ENCODE measurements around the gene SUPT6H. TPM values are rescaled to one million over a fixed set of nuclear protein-coding genes. Genes with fewer than 3 reads are reported as not detected.

Gene SUPT6H
- total and polyA plus RNA-seq, 9 of the 15 experiments (the other 6 are each of a cell fraction or from before 2014, with no cell fraction given) = 1.7 to 77.7 (median 49.2) TPM

DNA sequence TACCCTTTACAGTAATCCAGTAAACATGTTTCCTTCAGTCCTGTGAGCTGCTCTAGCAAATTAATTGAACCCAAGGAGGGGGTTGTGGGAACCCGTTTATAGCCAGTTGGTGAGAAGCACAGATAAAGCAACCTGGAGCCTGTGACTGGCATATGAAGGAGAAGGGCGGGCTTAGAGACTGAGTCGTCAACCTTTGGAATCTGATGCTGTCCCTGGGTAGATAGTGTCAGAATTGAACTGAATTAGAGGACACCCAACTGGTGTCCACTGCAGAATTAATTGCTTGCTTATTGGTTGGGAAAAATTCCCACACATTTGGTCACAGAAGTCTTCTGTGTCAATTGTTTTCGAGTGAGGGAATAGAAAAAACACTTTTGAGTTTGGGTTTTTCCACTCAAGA, 35.2 kb upstream of the SUPT6H start (continued):
- TF ChIP-seq, protein P1, sequence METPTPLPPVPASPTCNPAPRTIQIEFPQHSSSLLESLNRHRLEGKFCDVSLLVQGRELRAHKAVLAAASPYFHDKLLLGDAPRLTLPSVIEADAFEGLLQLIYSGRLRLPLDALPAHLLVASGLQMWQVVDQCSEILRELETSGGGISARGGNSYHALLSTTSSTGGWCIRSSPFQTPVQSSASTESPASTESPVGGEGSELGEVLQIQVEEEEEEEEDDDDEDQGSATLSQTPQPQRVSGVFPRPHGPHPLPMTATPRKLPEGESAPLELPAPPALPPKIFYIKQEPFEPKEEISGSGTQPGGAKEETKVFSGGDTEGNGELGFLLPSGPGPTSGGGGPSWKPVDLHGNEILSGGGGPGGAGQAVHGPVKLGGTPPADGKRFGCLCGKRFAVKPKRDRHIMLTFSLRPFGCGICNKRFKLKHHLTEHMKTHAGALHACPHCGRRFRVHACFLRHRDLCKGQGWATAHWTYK (CRISPR knock-in tag; IDR thresholded peaks at IDR 0.05) = no peak

DNA sequence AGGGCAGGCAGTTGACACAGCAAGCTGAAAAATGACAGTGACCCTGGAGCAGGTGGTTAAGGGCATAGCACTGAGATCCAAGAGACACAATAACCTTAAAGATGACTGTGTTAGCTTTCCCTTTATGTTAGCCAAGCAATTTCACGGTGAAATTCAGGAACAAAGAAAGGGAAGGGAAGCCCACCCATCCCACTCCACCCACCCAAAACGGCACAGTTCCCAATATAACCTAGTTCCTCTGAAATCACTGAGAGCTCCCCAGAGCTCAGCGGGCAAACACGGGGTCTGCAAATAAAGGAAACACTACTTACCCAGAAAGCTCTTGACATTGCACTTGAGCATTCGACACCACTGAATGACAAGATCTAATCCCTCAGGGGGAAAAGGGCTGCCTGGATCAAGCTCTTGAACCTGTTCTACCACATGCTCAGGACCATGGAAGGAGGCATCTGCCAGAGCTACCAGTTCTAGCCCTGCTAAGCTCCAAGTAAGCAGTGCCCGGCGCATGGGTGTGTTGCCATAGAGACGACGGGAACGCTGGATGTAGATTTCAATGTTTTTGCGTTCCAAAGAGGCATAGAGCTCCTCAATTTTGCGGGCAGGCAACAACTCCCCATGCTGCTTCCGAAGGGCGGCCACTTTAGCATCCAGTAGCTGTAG, 27.7 kb upstream of the SUPT6H start:
- Histone ChIP-seq H3K9me1 (ENCODE audit: control insufficient read depth, insufficient read depth, low read length) (no peaks in the 10 kb centered on the region), H3K9me3 (replicated peaks; ENCODE audit: control insufficient read depth, insufficient read depth, low read depth, low read length) (no peaks in the 10 kb centered on the region), H3K4me3 (no peak overlapping the region), H3K9ac (ENCODE audit: insufficient read depth in 1 of 2, low read depth in 2 of 2, low read length in 2 of 2) (no peak overlapping the region), H3K4me2 (ENCODE audit: insufficient read depth, low read length) (no peak overlapping the region), H4K20me1 (replicated peaks; ENCODE audit: control insufficient read depth, insufficient read depth, low read length) (peaks cover 22% of the 10 kb centered on the region; the same call in 1 of the 2 replicates), H3K27ac (ENCODE audit: extremely low read depth, low read depth, low read length) (no peak overlapping the region), H3K27me3 (ENCODE audit: control insufficient read depth in 2 of 2, insufficient read depth in 2 of 2, low read length in 2 of 2) (no peaks in the 10 kb centered on the region), H2AFZ (ENCODE audit: low read depth, low read length) (no peak overlapping the region), H3K4me1 (replicated peaks in 1 of 2; ENCODE audit: control insufficient read depth in 2 of 2, insufficient read depth in 2 of 2, low read length in 2 of 2) (no peaks in the 10 kb centered on the region; a peak in 1 of 5 replicates), H3K79me2 (ENCODE audit: control insufficient read depth, insufficient read depth, low read length) (peaks cover 27% of the 10 kb centered on the region; the same call in 2 of the 3 replicates), H3K36me3 (ENCODE audit: control insufficient read depth, insufficient read depth, low read length) (peaks cover 98% of the 10 kb centered on the region)
- in situ Hi-C loops (cut with MboI) = no loop called here
- 94% methylated on average over 14 of the region's 14 CpGs for WGBS (ENCODE audit: insufficient coverage, low coverage, missing lambda C conversion rate)
- no TSS peak for BruUV-seq (replicated peaks)
- ChIA-PET POLR2A (interaction anchor here (0.7 to 4.4 kb wide), 9 partner anchors 8 to 544 kb away, joined by 3 to 51 read pairs (median 4); partner anchors contain the start of genes BLTP2, SDF2 and SUPT6H), CTCF (ENCODE audit: low intra/inter-chr PET ratio) (no interaction called here)
- FAIRE-seq = no peak
- TF ChIP-seq ZNF3 (CRISPR knock-in tag; IDR thresholded peaks at IDR 0.05) = no peak
- no peak for TF ChIP-seq FOXA3 (CRISPR knock-in tag; conservative IDR thresholded peaks at IDR 0.05 in 1 of 2, IDR thresholded peaks at IDR 0.05 in 1 of 2)
- no peak for TF ChIP-seq TBL1XR1 (IDR thresholded peaks at IDR 0.05; ENCODE audit: low read length in 2 of 2)
- peak; percentile 21; the same call in 1 of the 2 replicates for TF ChIP-seq RFX1 (IDR thresholded peaks at IDR 0.05)
- no peak for DNase-seq (ENCODE audit: extremely low read depth in 1 of 4, low spot score in 3 of 4)
- ATAC-seq = no peak
- intact Hi-C loops (cut with micrococcal nuclease) = no loop called here

Data from K562 (cell line).